ENCODE data around the gene NTSR1. TPM values are rescaled to one million over a fixed set of nuclear protein-coding genes. Genes with fewer than 3 reads are reported as not detected.

The NTSR1 gene
- total and polyA plus RNA-seq, 2 of the 8 experiments (the other 6 are each of a cell fraction or from before 2014, with no cell fraction given): 0.53 to 0.89 TPM

DNA sequence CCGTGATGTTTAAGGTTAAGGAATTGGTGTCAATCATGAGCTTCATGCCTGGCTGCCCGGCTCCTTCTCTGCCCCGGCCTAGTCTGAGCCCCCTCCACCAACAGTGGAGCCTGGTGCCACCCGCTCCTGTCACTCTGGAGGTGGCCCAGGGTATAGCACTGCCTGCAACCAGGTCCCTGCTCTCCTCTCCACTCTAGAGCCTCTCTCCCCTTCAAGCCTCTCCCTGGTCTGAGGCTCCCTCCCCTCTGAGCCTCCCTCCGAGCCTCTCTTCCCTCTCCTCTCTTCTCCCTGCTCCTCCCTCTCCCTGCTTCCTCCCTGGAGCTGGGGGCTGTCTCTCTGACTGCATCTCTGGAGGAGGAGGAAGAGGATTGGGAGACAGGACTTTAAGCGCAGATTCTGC, 56.4 kb downstream of the NTSR1 start:
- Histone ChIP-seq H3K23ac (ENCODE audit: insufficient read length) (no peak overlapping the region), H3K56ac (replicated peaks; ENCODE audit: insufficient read length, low read depth, low read length) (no peak overlapping the region), H2AK5ac (ENCODE audit: low read depth, low read length) (no peak overlapping the region), H2BK20ac (ENCODE audit: low read length) (no peak overlapping the region), H3K4me3 (ENCODE audit: extremely low read depth in 1 of 4, insufficient read depth in 2 of 4, low read depth in 3 of 4, low read length in 4 of 4) (no peak overlapping the region), H2BK12ac (ENCODE audit: low read depth, low read length) (no peak overlapping the region), H2BK15ac (ENCODE audit: low read length) (no peak overlapping the region), H2AFZ (ENCODE audit: low read length) (no peak overlapping the region), H3K27me3 (replicated peaks in 1 of 4; ENCODE audit: control insufficient read depth in 3 of 4, extremely low read depth in 1 of 4, insufficient read depth in 3 of 4, low read length in 3 of 4) (no peaks in the 10 kb centered on the region; a peak in 1 of 7 replicates), H3K14ac (ENCODE audit: insufficient read length) (no peak overlapping the region), H3K18ac (ENCODE audit: extremely low read depth, low read length) (no peak overlapping the region), H3K9ac (replicated peaks in 1 of 4; ENCODE audit: extremely low read depth in 1 of 4, low read depth in 3 of 4, low read length in 3 of 4) (no peak overlapping the region), H3K4me1 (replicated peaks in 1 of 4; ENCODE audit: control insufficient read depth in 3 of 4, insufficient read depth in 4 of 4, low read length in 3 of 4) (peaks cover 0 to 9% (median 0%) of the 10 kb centered on the region in 4 experiments; a peak in 4 of 7 replicates), H3K4ac (replicated peaks; ENCODE audit: insufficient read length, low read depth, low read length) (no peak overlapping the region), H3K79me2 (ENCODE audit: control insufficient read depth in 1 of 2, insufficient read depth in 2 of 2, low read length in 2 of 2) (no peaks in the 10 kb centered on the region), H3K36me3 (ENCODE audit: control insufficient read depth in 2 of 4, insufficient read depth in 4 of 4, low read length in 3 of 4) (no peaks in the 10 kb centered on the region), H3K23me2 (ENCODE audit: low read depth, low read length) (no peaks in the 10 kb centered on the region), H2BK5ac (ENCODE audit: low read depth, low read length) (no peak overlapping the region), H3K27ac (ENCODE audit: low read depth, low read length) (no peak overlapping the region), H4K8ac (ENCODE audit: extremely low read depth, insufficient read depth, low read length) (no peak overlapping the region), H3K9me3 (ENCODE audit: insufficient read depth in 2 of 2, low read depth in 1 of 2, low read length in 1 of 2) (no peaks in the 10 kb centered on the region), H4K5ac (ENCODE audit: insufficient read length, low read depth, low read length) (no peak overlapping the region), H3K4me2 (ENCODE audit: insufficient read depth in 1 of 2, low read depth in 2 of 2, low read length in 2 of 2) (no peak overlapping the region), H4K20me1 (replicated peaks in 1 of 2; ENCODE audit: control insufficient read depth in 1 of 2, insufficient read depth in 2 of 2, low read length in 2 of 2) (peaks cover 0 to 6% of the 10 kb centered on the region in 2 experiments), H2BK120ac (replicated peaks; ENCODE audit: low read depth, low read length) (no peak overlapping the region), H3K79me1 (ENCODE audit: low read depth, low read length) (peaks cover 4% of the 10 kb centered on the region; the same call in 1 of the 2 replicates), H4K91ac (replicated peaks; ENCODE audit: insufficient read length, low read length) (no peak overlapping the region)
- ChIA-PET CTCF (ENCODE audit: partially characterized antibody) (interaction anchor here (0.9 to 2.0 kb wide), 14 partner anchors 11 to 102 kb away, joined by 3 to 11 read pairs (median 4); partner anchors contain the start of gene NTSR1), POLR2A (ENCODE audit: partially characterized antibody) (no interaction called here)
- WGBS, 2 experiments (ENCODE audit: extremely low coverage in 1 of 2, insufficient coverage in 1 of 2, insufficient read length in 1 of 2, insufficient replicate concordance in 2 of 2, low coverage in 1 of 2, low lambda C conversion rate in 2 of 2, missing lambda C conversion rate in 1 of 2): 92% methylated on average over 6 of the region's 6 CpGs; no CpG with 5 or more reads in 1 of the 2 experiments
- TF ChIP-seq TEAD4 (IDR thresholded peaks at IDR 0.05; ENCODE audit: low read depth, low read length) (no peak), CTCF (IDR thresholded peaks at IDR 0.05; ENCODE audit: control extremely low read depth in 1 of 3, insufficient read depth in 1 of 3, low read depth in 1 of 3, low read length in 3 of 3) (peak in 1 of 3 experiments; percentile 1; a peak in 1 of 4 replicates)
- DNase-seq (ENCODE audit: low read depth in 1 of 2, low spot score in 2 of 2) (no peak), FAIRE-seq (no peak)
